GM13977 (cell line): Measurements from ENCODE around the gene KBTBD4.
"Not testable (repeated sequence)": the region's sequence is repeated elsewhere in the genome, so short reads cannot be mapped to it uniquely, and the experiment has no call there.

Experiments
- DNase-seq: peaks from one replicate; pipeline ENCODE4 v3.0.0; 2012; ENCODE audit warnings: low spot score
- CTCF ChIP-seq: IDR thresholded peaks from 2 replicates; pipeline ENCODE4 v1.5.1; 2012; ENCODE audit warnings: mild to moderate bottlenecking, control low read depth; ENCODE audit not compliant: insufficient read depth; ENCODE audit errors: extremely low read depth, missing control alignments
- in situ Hi-C: fragments of 300-500 bp; cut with MboI; formaldehyde crosslinking; loops from one replicate; pipeline ENCODE4 v1.12.0; 2022; ENCODE audit warnings: low sequenced_read_pairs, low pct_unique_long_range_greater_than_20kb, mixed read lengths, inconsistent platforms; ENCODE audit not compliant: unreplicated experiment

Gene KBTBD4

GRCh38 chr11:47564933-47565339 lies 13.8 kb downstream of the KBTBD4 start:
- no peak for TF ChIP-seq CTCF
- in situ Hi-C loops: no loop called here
- peak; percentile 23 for DNase-seq

- in situ Hi-C loops, DNase-seq: not testable (repeated sequence)
Observed at GRCh38 chr11:47564366-47564765, 14.4 kb downstream of the KBTBD4 start.

GRCh38 chr11:47562393-47562792 lies 16.4 kb downstream of the KBTBD4 start:
- DNase-seq, in situ Hi-C loops: not testable (repeated sequence)

- TF ChIP-seq CTCF: no peak
- in situ Hi-C loops: no loop called here
- no peak for DNase-seq
Observed at GRCh38 chr11:47560426-47560825, 18.3 kb downstream of the KBTBD4 start.

- in situ Hi-C loops: no loop called here
- no peak for TF ChIP-seq CTCF
- DNase-seq: no peak
Observed at GRCh38 chr11:47558695-47559094, 20.1 kb downstream of the KBTBD4 start.

- in situ Hi-C loops, DNase-seq: not testable (repeated sequence)
Observed at GRCh38 chr11:47557004-47557403, 21.8 kb downstream of the KBTBD4 start.

- no peak for TF ChIP-seq CTCF
- in situ Hi-C loops: no loop called here
- no peak for DNase-seq
Observed at GRCh38 chr11:47553406-47553743, 25.4 kb downstream of the KBTBD4 start.

GRCh38 chr11:47552566-47553405 lies 26.0 kb downstream of the KBTBD4 start, which contains the start of gene CELF1:
CELF1 (minus strand) TSS chr11:47553132; CDS start chr11:47499523, 53,609 bp downstream.
- DNase-seq: peak; percentile 94
- in situ Hi-C loops: no loop called here
- peak; percentile 90 for TF ChIP-seq CTCF
